ENCODE measurements around the gene RCVRN.

GRCh38 chr17:9934331-9934730 is 29.3 kb upstream of the RCVRN start:
- TF ChIP-seq CTCF (IDR thresholded peaks at IDR 0.05; ENCODE audit: borderline replicate concordance, extremely low read depth, low read length, poor library complexity, severe bottlenecking) = no peak
- no peak for TF ChIP-seq EZH2 (IDR thresholded peaks at IDR 0.05; ENCODE audit: borderline replicate concordance, low read depth, low read length, severe bottlenecking)
